H1 (cell line): Measurements from ENCODE around the gene CD164L2. TPM values are rescaled to one million over a fixed set of nuclear protein-coding genes. Genes with fewer than 3 reads are reported as not detected.

ENCODE experiments used
- CTCF ChIA-PET: fragments of 300-600 bp; sonication (Branson Sonifier 250); formaldehyde crosslinking; loops from one replicate; lab custom pipeline; 2021; ENCODE audit not compliant: partially characterized antibody; lab: Charles Lee
- POLR2A ChIA-PET: fragments of 300-600 bp; sonication (Branson Sonifier 250); formaldehyde crosslinking; loops from one replicate; lab custom pipeline; 2021; ENCODE audit warnings: inconsistent platforms; ENCODE audit not compliant: partially characterized antibody; lab: Charles Lee
- DNase-seq, 2 experiments: peaks; one replicate each; pipeline versions ENCODE4 v3.0.0 to v3.0.0-alpha.2; 2010 to 2022; ENCODE audit warnings: low spot score in 2 of 2, low read depth in 1 of 2, mixed read lengths in 1 of 2
- FAIRE-seq: peaks from 2 replicates; lab custom pipeline; 2011; peaks lifted over from hg19 to GRCh38; lab: Jason Lieb, UNC
- H2AFZ ChIP-seq: 2 replicates; pipeline ENCODE4 v1.8.1; 2012; ENCODE audit warnings: low read length, inconsistent platforms
- H2AK5ac ChIP-seq: 2 replicates; pipeline ENCODE4 v1.6.1; 2013; ENCODE audit warnings: low read depth, low read length
- H2BK120ac ChIP-seq: replicated peaks from 2 replicates; pipeline ENCODE3; 2013; ENCODE audit warnings: low read depth, low read length, inconsistent platforms
- H2BK12ac ChIP-seq: 2 replicates; pipeline ENCODE4 v1.6.1; 2013; ENCODE audit warnings: low read depth, low read length
- H2BK15ac ChIP-seq: 2 replicates; pipeline ENCODE4 v1.6.1; 2013; ENCODE audit warnings: low read length
- H2BK20ac ChIP-seq: 2 replicates; pipeline ENCODE4 v1.6.1; 2013; ENCODE audit warnings: low read length
- H2BK5ac ChIP-seq: 2 replicates; pipeline ENCODE4 v1.6.1; 2013; ENCODE audit warnings: low read depth, low read length
- H3K14ac ChIP-seq: 2 replicates; pipeline ENCODE4 v1.6.1; 2013; ENCODE audit warnings: inconsistent platforms; ENCODE audit not compliant: insufficient read length
- H3K18ac ChIP-seq: 2 replicates; pipeline ENCODE4 v1.6.1; 2013; ENCODE audit warnings: low read length; ENCODE audit errors: extremely low read depth
- H3K23ac ChIP-seq: 2 replicates; pipeline ENCODE4 v1.6.1; 2013; ENCODE audit warnings: inconsistent platforms; ENCODE audit not compliant: insufficient read length
- H3K23me2 ChIP-seq: 2 replicates; pipeline ENCODE4 v1.6.1; 2013; ENCODE audit warnings: low read depth, low read length
- H3K27ac ChIP-seq: 2 replicates; pipeline ENCODE4 v1.6.1; 2011; ENCODE audit warnings: low read depth, low read length, inconsistent platforms
- H3K27me3 ChIP-seq, 4 experiments: replicated peaks in 1 of 4; 1 replicate in 1 of 4; 2 replicates in 3 of 4; pipeline versions ENCODE4 v1.6.1 to v1.8.1; 2011 to 2013; ENCODE audit warnings: low read length in 3 of 4, mild to moderate bottlenecking in 3 of 4, inconsistent platforms in 2 of 4, mixed read lengths in 2 of 4, moderate library complexity in 1 of 4; ENCODE audit not compliant: control insufficient read depth in 3 of 4, insufficient read depth in 3 of 4; ENCODE audit errors: extremely low read depth in 1 of 4
- H3K36me3 ChIP-seq, 4 experiments: 2 replicates each; pipeline versions ENCODE4 v1.6.1 to v1.8.1; 2011 to 2013; ENCODE audit warnings: mild to moderate bottlenecking in 4 of 4, low read length in 3 of 4, moderate library complexity in 2 of 4, control low read depth in 1 of 4, inconsistent platforms in 1 of 4; ENCODE audit not compliant: insufficient read depth in 4 of 4, control insufficient read depth in 2 of 4
- H3K4ac ChIP-seq: replicated peaks from 2 replicates; pipeline ENCODE3; 2013; ENCODE audit warnings: low read length, low read depth, mixed read lengths, inconsistent platforms; ENCODE audit not compliant: insufficient read length
- H3K4me1 ChIP-seq, 4 experiments: replicated peaks in 1 of 4; 1 replicate in 1 of 4; 2 replicates in 3 of 4; pipeline versions ENCODE4 v1.6.1 to v1.8.1; 2011 to 2013; ENCODE audit warnings: low read length in 3 of 4, inconsistent platforms in 2 of 4, mixed read lengths in 1 of 4; ENCODE audit not compliant: insufficient read depth in 4 of 4, control insufficient read depth in 3 of 4
- H3K4me2 ChIP-seq, 2 experiments: 2 replicates each; pipeline versions ENCODE4 v1.6.1 to v1.8.1; 2011 to 2013; ENCODE audit warnings: low read depth in 2 of 2, low read length in 2 of 2, control low read depth in 1 of 2, inconsistent platforms in 1 of 2, mild to moderate bottlenecking in 1 of 2; ENCODE audit not compliant: insufficient read depth in 1 of 2
- H3K4me3 ChIP-seq, 4 experiments: fragments of 200-600, 300-600 bp in 1 of 4; sonication (generic), shearing (Covaris generic), sonication (Bioruptor Twin) in 1 of 4; 2 replicates each; pipeline versions ENCODE4 v1.5.1 to v1.8.1; 2011 to 2016; ENCODE audit warnings: low read length in 4 of 4, low read depth in 3 of 4, control low read depth in 2 of 4, inconsistent platforms in 2 of 4, mild to moderate bottlenecking in 2 of 4, mixed read lengths in 1 of 4, moderate library complexity in 1 of 4; ENCODE audit not compliant: insufficient read depth in 2 of 4; ENCODE audit errors: extremely low read depth in 1 of 4
- H3K56ac ChIP-seq: replicated peaks from 2 replicates; pipeline ENCODE3; 2013; ENCODE audit warnings: low read depth, mild to moderate bottlenecking, mixed read lengths, low read length, inconsistent platforms; ENCODE audit not compliant: insufficient read length
- H3K79me1 ChIP-seq: 2 replicates; pipeline ENCODE4 v1.6.1; 2013; ENCODE audit warnings: low read depth, low read length, control low read depth
- H3K79me2 ChIP-seq, 2 experiments: 2 replicates each; pipeline versions ENCODE4 v1.6.1 to v1.8.1; 2012 to 2013; ENCODE audit warnings: low read length in 2 of 2, mild to moderate bottlenecking in 2 of 2, inconsistent platforms in 1 of 2; ENCODE audit not compliant: insufficient read depth in 2 of 2, control insufficient read depth in 1 of 2
- H3K9ac ChIP-seq, 4 experiments: replicated peaks in 1 of 4; 1 replicate in 1 of 4; 2 replicates in 3 of 4; pipeline versions ENCODE4 v1.6.1 to v1.8.1; 2011 to 2013; ENCODE audit warnings: low read depth in 3 of 4, low read length in 3 of 4, control low read depth in 2 of 4, mild to moderate bottlenecking in 2 of 4, moderate library complexity in 2 of 4, inconsistent platforms in 1 of 4; ENCODE audit errors: extremely low read depth in 1 of 4
- H3K9me3 ChIP-seq, 2 experiments: 2 replicates each; pipeline versions ENCODE4 v1.6.1 to v1.8.1; 2012 to 2013; ENCODE audit warnings: mild to moderate bottlenecking in 2 of 2, moderate library complexity in 2 of 2, control low read depth in 1 of 2, inconsistent platforms in 1 of 2, low read depth in 1 of 2, low read length in 1 of 2, mixed read lengths in 1 of 2; ENCODE audit not compliant: insufficient read depth in 2 of 2
- H4K20me1 ChIP-seq, 2 experiments: replicated peaks in 1 of 2; 2 replicates each; pipeline versions ENCODE3 to v1.8.1; 2011 to 2013; ENCODE audit warnings: inconsistent platforms in 2 of 2, low read length in 2 of 2, mild to moderate bottlenecking in 1 of 2; ENCODE audit not compliant: insufficient read depth in 2 of 2, control insufficient read depth in 1 of 2
- H4K5ac ChIP-seq: 2 replicates; pipeline ENCODE4 v1.6.1; 2013; ENCODE audit warnings: low read length, low read depth, mixed read lengths, inconsistent platforms; ENCODE audit not compliant: insufficient read length
- H4K8ac ChIP-seq: 2 replicates; pipeline ENCODE4 v1.8.0; 2013; ENCODE audit warnings: mild to moderate bottlenecking, moderate library complexity, low read length, inconsistent platforms; ENCODE audit not compliant: insufficient read depth; ENCODE audit errors: extremely low read depth
- H4K91ac ChIP-seq: replicated peaks from 2 replicates; pipeline ENCODE3; 2013; ENCODE audit warnings: low read length, mixed read lengths, inconsistent platforms; ENCODE audit not compliant: insufficient read length
- ATF3 ChIP-seq: IDR thresholded peaks from 2 replicates; pipeline ENCODE4 v1.6.1; 2011; ENCODE audit warnings: low read depth, mild to moderate bottlenecking, low read length; ENCODE audit not compliant: insufficient read depth
- EP300 ChIP-seq, 2 experiments: IDR thresholded peaks; 1 replicate in 1 of 2; 2 replicates in 1 of 2; pipeline ENCODE4 v1.6.1; 2011 to 2012; ENCODE audit warnings: low read depth in 2 of 2, low read length in 2 of 2, mild to moderate bottlenecking in 2 of 2, borderline replicate concordance in 1 of 2, inconsistent platforms in 1 of 2, moderate library complexity in 1 of 2
- GABPA ChIP-seq: IDR thresholded peaks from 2 replicates; pipeline ENCODE4 v1.6.1; 2011; ENCODE audit warnings: mild to moderate bottlenecking, low read length, moderate library complexity, borderline replicate concordance; ENCODE audit not compliant: insufficient read depth
- HDAC2 ChIP-seq, 2 experiments: fragments of 300-600 bp in 1 of 2; sonication (generic) in 1 of 2; IDR thresholded peaks; 2 replicates each; pipeline ENCODE4 v1.6.1; 2011 to 2012; ENCODE audit warnings: low read depth in 2 of 2, low read length in 2 of 2, mild to moderate bottlenecking in 2 of 2, moderate library complexity in 2 of 2, borderline replicate concordance in 1 of 2, inconsistent platforms in 1 of 2
- KDM4A ChIP-seq: IDR thresholded peaks from one replicate; pipeline ENCODE4 v1.7.1; 2012; ENCODE audit warnings: low read depth, mild to moderate bottlenecking, moderate library complexity, low read length, inconsistent platforms; ENCODE audit not compliant: severe bottlenecking
- MAX ChIP-seq: IDR thresholded peaks from 2 replicates; pipeline ENCODE4 v1.6.1; 2012; ENCODE audit warnings: inconsistent platforms
- RAD21 ChIP-seq, 2 experiments: IDR thresholded peaks in 1 of 2; conservative IDR thresholded peaks in 1 of 2; 2 replicates each; pipeline ENCODE4 v1.6.1; 2011; ENCODE audit warnings: low read depth in 2 of 2, low read length in 2 of 2, improper control_type of control experiment in 1 of 2, inconsistent platforms in 1 of 2, mild to moderate bottlenecking in 1 of 2, moderate library complexity in 1 of 2
- SP1 ChIP-seq: IDR thresholded peaks from 2 replicates; pipeline ENCODE4 v1.6.1; 2011; ENCODE audit warnings: low read depth, low read length
- SP2 ChIP-seq: IDR thresholded peaks from 2 replicates; pipeline ENCODE4 v1.6.1; 2012; ENCODE audit warnings: mild to moderate bottlenecking, low read length, inconsistent platforms
- SRF ChIP-seq: IDR thresholded peaks from 2 replicates; pipeline ENCODE4 v1.6.1; 2011; ENCODE audit warnings: mild to moderate bottlenecking, low read depth, low read length, moderate library complexity
- SUZ12 ChIP-seq: fragments of 200-600 bp; sonication (generic); IDR thresholded peaks from 2 replicates; pipeline ENCODE4 v1.6.1; 2012; ENCODE audit warnings: mild to moderate bottlenecking, inconsistent platforms, low read length, moderate library complexity, mixed read lengths
- TEAD4 ChIP-seq: IDR thresholded peaks from 2 replicates; pipeline ENCODE4 v1.6.1; 2012; ENCODE audit warnings: low read depth, low read length, inconsistent platforms, mixed read lengths
- WGBS, 2 experiments: shearing (Covaris generic) in 1 of 2; methylation state at CpG; one replicate each; pipeline versions ENCODE4 v1.1.6 to v1.1.7; 2013 to 2015; ENCODE audit warnings: low lambda C conversion rate in 2 of 2, mixed read lengths in 2 of 2, inconsistent platforms in 1 of 2, low coverage in 1 of 2, missing lambda C conversion rate in 1 of 2; ENCODE audit not compliant: insufficient replicate concordance in 2 of 2, insufficient coverage in 1 of 2, insufficient read length in 1 of 2; ENCODE audit errors: extremely low coverage in 1 of 2, missing lambda C conversion rate in 1 of 2; 5-methylcytosine and 5-hydroxymethylcytosine counted together
- polyA plus RNA-seq, 7 experiments: library from polyadenylated mRNA; depleted of rRNA in 3 of 7; stranded (reverse) in 5 of 7; unstranded in 2 of 7; fragments of >200 nt in 5 of 7; fragments of 200-250 nt in 2 of 7; gene quantifications; 1 replicate in 5 of 7; 2 replicates in 1 of 7; 4 replicates in 1 of 7; pipeline versions ENCODE4 v1.2.1 to v1.2.3, GENCODE V29; 2011 to 2013; ENCODE audit warnings: missing spikeins in 2 of 7, mixed read lengths in 2 of 7
- total RNA-seq: library from RNA; stranded (reverse); fragmentation: NEBNext Ultra II Directional; extraction: Animal tissue kit (Norgen Biotek cat#: 25700); gene quantifications from 2 replicates; pipeline ENCODE4 v1.2.1, GENCODE V29; 2021

Gene CD164L2
- total and polyA plus RNA-seq, 2 of the 8 experiments (the other 6 are each of a cell fraction or from before 2014, with no cell fraction given), result 3.3 TPM

GRCh38 chr1:27423709-27424108 is 40.6 kb upstream of the CD164L2 start:
- H3K56ac ChIP-seq, result no peak overlapping the region
- H3K27me3 ChIP-seq, result no peaks in the 10 kb centered on the region
- H3K27ac ChIP-seq, result no peak overlapping the region
- no peak overlapping the region for H2BK5ac ChIP-seq
- H2BK12ac ChIP-seq, result no peak overlapping the region
- no peak overlapping the region for H4K5ac ChIP-seq
- H2BK120ac ChIP-seq, result no peak overlapping the region
- DNase-seq, result no peak
- no peak overlapping the region for H2BK20ac ChIP-seq
- H3K14ac ChIP-seq, result no peak overlapping the region
- H3K4me3 ChIP-seq, result no peak overlapping the region
- H3K36me3 ChIP-seq, result peaks cover 0 to 13% (median 3%) of the 10 kb centered on the region in 4 experiments; a peak in 2 of 8 replicates
- H3K4me1 ChIP-seq, result peaks cover 8 to 20% (median 16%) of the 10 kb centered on the region in 4 experiments
- 0 out of 4 replicates have a peak, but pooled peaks cover 0 to 11% of the 10 kb centered on the region in 2 experiments for H3K79me2 ChIP-seq
- FAIRE-seq, result no peak
- H3K4me2 ChIP-seq, result no peak overlapping the region
- CTCF ChIA-PET, result interaction anchor here (0.7 to 37.8 kb wide), 15 partner anchors 12 to 239 kb away, joined by 3 to 863 read pairs (median 4); no protein-coding TSS in a partner anchor
- peaks cover 6% of the 10 kb centered on the region; the same call in 1 of the 2 replicates for H3K79me1 ChIP-seq
- H3K18ac ChIP-seq, result no peak overlapping the region
- H4K91ac ChIP-seq, result no peak overlapping the region
- POLR2A ChIA-PET, result interaction anchor here (0.6 to 1.1 kb wide), 4 partner anchors 17 to 148 kb away, joined by 3 read pairs; no protein-coding TSS in a partner anchor
- H3K9ac ChIP-seq, result no peak overlapping the region
- WGBS, 2 experiments, result 86% methylated on average over 4 of the region's 4 CpGs; no CpG with 5 or more reads in 1 of the 2 experiments
- H4K8ac ChIP-seq, result no peak overlapping the region
- no peak overlapping the region for H2AFZ ChIP-seq
- H3K23me2 ChIP-seq, result no peaks in the 10 kb centered on the region
- H3K23ac ChIP-seq, result no peak overlapping the region
- H3K9me3 ChIP-seq, result no peaks in the 10 kb centered on the region
- H4K20me1 ChIP-seq, result peaks cover 0 to 6% of the 10 kb centered on the region in 2 experiments
- 0 out of 2 replicates have a peak overlapping the region, but pooled peaks have one; percentile 16 for H2AK5ac ChIP-seq
- no peak overlapping the region for H3K4ac ChIP-seq
- no peak overlapping the region for H2BK15ac ChIP-seq
- no peak for TF ChIP-seq SP1
- no peak for TF ChIP-seq SUZ12
- no peak for TF ChIP-seq SRF
- TF ChIP-seq EP300 (IDR thresholded peaks at IDR 0.05; ENCODE audit: borderline replicate concordance in 1 of 2, low read depth in 2 of 2, low read length in 2 of 2), result no peak
- no peak for TF ChIP-seq SP2
- no peak for TF ChIP-seq MAX
- TF ChIP-seq TEAD4, result no peak
- TF ChIP-seq ATF3, result no peak
- TF ChIP-seq RAD21 (IDR thresholded peaks at IDR 0.05 in 1 of 2, conservative IDR thresholded peaks at IDR 0.05 in 1 of 2; ENCODE audit: low read depth in 2 of 2, low read length in 2 of 2), result no peak
- no peak for TF ChIP-seq KDM4A
- TF ChIP-seq GABPA, result no peak
- TF ChIP-seq HDAC2 (IDR thresholded peaks at IDR 0.05; ENCODE audit: borderline replicate concordance in 1 of 2, low read depth in 2 of 2, low read length in 2 of 2), result no peak
